ENCODE measurements around the gene MAPKAP1. TPM values are rescaled to one million over a fixed set of nuclear protein-coding genes. Genes with fewer than 3 reads are reported as not detected.

Gene MAPKAP1
- total RNA-seq, 1 experiment from 2014 or later = 55.5 TPM

GRCh38 chr9:125508249-125508648 is 198.8 kb downstream of the MAPKAP1 start:
- no TSS peak for BruUV-seq (replicated peaks)
- no peaks in the 10 kb centered on the region for H3K27me3 Mint-ChIP-seq (ENCODE audit: unreplicated experiment)
- no peaks in the 10 kb centered on the region for H3K9me3 Mint-ChIP-seq (ENCODE audit: low read depth, unreplicated experiment)
- H3K4me3 Mint-ChIP-seq (ENCODE audit: low read depth, unreplicated experiment) = no peak overlapping the region
- no peak overlapping the region for H3K27ac Mint-ChIP-seq (ENCODE audit: unreplicated experiment)
- H3K36me3 Mint-ChIP-seq (ENCODE audit: insufficient read depth, unreplicated experiment) = no peaks in the 10 kb centered on the region
- CTCF ChIA-PET = interaction anchor here (1.0 kb wide), 1 partner anchor 23 kb away, joined by 6 read pairs; no protein-coding TSS in a partner anchor
- no peaks in the 10 kb centered on the region for H3K4me1 Mint-ChIP-seq (ENCODE audit: low read depth, unreplicated experiment)
- no peak for DNase-seq
- TF ChIP-seq CTCF (IDR thresholded peaks at IDR 0.05; ENCODE audit: unreplicated experiment) = no peak
- intact Hi-C loops (cut with micrococcal nuclease; ENCODE audit: unreplicated experiment) = no loop called here

- no peaks in the 10 kb centered on the region for H3K9me3 Mint-ChIP-seq (ENCODE audit: low read depth, unreplicated experiment)
- intact Hi-C loops (cut with micrococcal nuclease; ENCODE audit: unreplicated experiment) = no loop called here
- H3K4me3 Mint-ChIP-seq (ENCODE audit: low read depth, unreplicated experiment) = no peak overlapping the region
- H3K27ac Mint-ChIP-seq (ENCODE audit: unreplicated experiment) = no peak overlapping the region
- H3K36me3 Mint-ChIP-seq (ENCODE audit: insufficient read depth, unreplicated experiment) = no peaks in the 10 kb centered on the region
- CTCF ChIA-PET = no interaction called here
- H3K4me1 Mint-ChIP-seq (ENCODE audit: low read depth, unreplicated experiment) = no peaks in the 10 kb centered on the region
- H3K27me3 Mint-ChIP-seq (ENCODE audit: unreplicated experiment) = no peaks in the 10 kb centered on the region
- no peak for DNase-seq
- BruUV-seq (replicated peaks) = no TSS peak
- TF ChIP-seq CTCF (IDR thresholded peaks at IDR 0.05; ENCODE audit: unreplicated experiment) = no peak
These were observed 199.8 kb downstream of the MAPKAP1 start for GRCh38 chr9:125507226-125507625.

- BruUV-seq (replicated peaks) = no TSS peak
- DNase-seq = no peak
- no peaks in the 10 kb centered on the region for H3K4me1 Mint-ChIP-seq (ENCODE audit: low read depth, unreplicated experiment)
- no peaks in the 10 kb centered on the region for H3K9me3 Mint-ChIP-seq (ENCODE audit: low read depth, unreplicated experiment)
- CTCF ChIA-PET = no interaction called here
- no peak overlapping the region for H3K4me3 Mint-ChIP-seq (ENCODE audit: low read depth, unreplicated experiment)
- TF ChIP-seq CTCF (IDR thresholded peaks at IDR 0.05; ENCODE audit: unreplicated experiment) = no peak
- intact Hi-C loops (cut with micrococcal nuclease; ENCODE audit: unreplicated experiment) = no loop called here
- no peaks in the 10 kb centered on the region for H3K27me3 Mint-ChIP-seq (ENCODE audit: unreplicated experiment)
- no peak overlapping the region for H3K27ac Mint-ChIP-seq (ENCODE audit: unreplicated experiment)
- no peaks in the 10 kb centered on the region for H3K36me3 Mint-ChIP-seq (ENCODE audit: insufficient read depth, unreplicated experiment)
These were observed 201.0 kb downstream of the MAPKAP1 start for GRCh38 chr9:125505988-125506438.

GRCh38 chr9:125504616-125505015 is 202.4 kb downstream of the MAPKAP1 start:
- no peaks in the 10 kb centered on the region for H3K9me3 Mint-ChIP-seq (ENCODE audit: low read depth, unreplicated experiment)
- TF ChIP-seq CTCF (IDR thresholded peaks at IDR 0.05; ENCODE audit: unreplicated experiment) = no peak
- no peak overlapping the region for H3K4me3 Mint-ChIP-seq (ENCODE audit: low read depth, unreplicated experiment)
- no TSS peak for BruUV-seq (replicated peaks)
- no peaks in the 10 kb centered on the region for H3K4me1 Mint-ChIP-seq (ENCODE audit: low read depth, unreplicated experiment)
- no peaks in the 10 kb centered on the region for H3K36me3 Mint-ChIP-seq (ENCODE audit: insufficient read depth, unreplicated experiment)
- CTCF ChIA-PET = no interaction called here
- intact Hi-C loops (cut with micrococcal nuclease; ENCODE audit: unreplicated experiment) = no loop called here
- DNase-seq = no peak
- no peak overlapping the region for H3K27ac Mint-ChIP-seq (ENCODE audit: unreplicated experiment)
- H3K27me3 Mint-ChIP-seq (ENCODE audit: unreplicated experiment) = no peaks in the 10 kb centered on the region

Measured in Calu3 (cell line).